GM19452 (cell line): ENCODE data around the gene SETD1A.
"Not testable (repeated sequence)": the region's sequence is repeated elsewhere in the genome, so short reads cannot be mapped to it uniquely, and the experiment has no call there.

Experiments
- ATAC-seq: cut with Tn5 transposase; IDR thresholded peaks from one replicate; pipeline ENCODE4 v1.9.1; 2021; ENCODE audit not compliant: unreplicated experiment

The SETD1A gene

GRCh38 chr16:30928390-30928789 is 29.2 kb upstream of the SETD1A start:
- no peak for ATAC-seq

DNA sequence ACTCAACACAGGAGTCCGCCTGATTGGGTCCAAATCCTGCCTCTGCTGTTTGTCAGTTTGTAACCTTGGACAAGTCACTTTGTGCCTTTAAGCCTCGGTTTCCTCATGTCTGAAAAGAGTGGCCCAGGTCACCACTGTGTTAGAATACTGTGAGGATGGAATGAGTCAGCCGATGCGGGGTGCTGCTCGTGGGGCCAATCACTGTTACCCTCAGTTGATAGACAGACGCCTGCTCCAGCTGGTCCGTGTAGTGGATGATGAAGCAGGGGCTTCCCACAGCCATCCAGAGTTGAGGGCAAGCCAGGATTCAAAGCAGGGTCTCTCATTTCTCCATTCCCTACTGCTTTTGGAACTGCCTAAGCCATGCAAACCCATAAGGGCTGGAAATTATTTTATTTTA is 28.4 kb upstream of the SETD1A start:
- no peak for ATAC-seq

DNA sequence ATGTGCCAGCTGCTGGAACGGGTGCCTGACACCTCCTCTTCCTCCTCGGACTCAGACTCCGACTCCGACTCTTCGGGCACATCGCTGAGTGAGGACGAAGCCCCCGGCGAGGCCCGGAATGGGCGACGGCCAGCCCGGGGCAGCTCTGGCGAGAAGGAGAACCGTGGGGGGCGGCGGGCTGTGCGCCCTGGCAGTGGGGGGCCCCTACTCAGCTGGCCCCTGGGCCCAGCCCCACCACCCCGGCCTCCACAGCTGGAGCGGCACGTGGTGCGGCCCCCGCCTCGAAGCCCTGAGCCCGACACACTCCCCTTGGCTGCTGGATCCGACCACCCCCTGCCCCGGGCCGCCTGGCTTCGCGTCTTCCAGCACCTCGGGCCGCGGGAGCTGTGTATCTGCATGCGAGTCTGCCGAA is 27.4 kb upstream of the SETD1A start:
- ATAC-seq, result no peak

DNA sequence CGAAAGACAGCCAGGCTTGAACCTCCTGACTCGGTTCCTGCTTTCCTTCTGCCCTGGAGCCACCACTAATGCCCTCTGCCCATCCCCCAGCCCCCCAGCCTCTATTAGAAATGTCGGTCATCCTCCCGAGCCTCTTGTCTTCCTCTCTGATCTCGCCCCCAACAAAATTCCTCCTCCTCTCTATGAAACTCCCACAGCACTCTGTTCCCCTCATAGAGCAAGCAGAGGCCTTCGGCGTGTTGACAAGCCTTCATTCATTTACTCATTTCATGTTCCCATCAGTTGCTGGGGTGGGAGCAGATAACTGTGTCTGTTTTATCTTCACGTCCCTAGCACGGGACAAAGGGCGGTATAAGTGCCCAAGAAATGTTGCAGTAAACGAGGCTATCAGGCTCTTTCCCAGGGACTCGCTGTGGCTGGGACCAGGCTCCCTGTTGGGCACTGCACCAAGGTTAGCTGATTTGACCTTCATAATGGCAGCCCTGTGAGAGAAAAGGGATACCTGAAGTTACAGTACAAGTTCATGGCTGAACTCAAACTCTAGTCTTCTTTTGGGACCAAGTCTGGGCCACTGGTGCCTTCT is 26.4 kb upstream of the SETD1A start:
- no peak for ATAC-seq

DNA sequence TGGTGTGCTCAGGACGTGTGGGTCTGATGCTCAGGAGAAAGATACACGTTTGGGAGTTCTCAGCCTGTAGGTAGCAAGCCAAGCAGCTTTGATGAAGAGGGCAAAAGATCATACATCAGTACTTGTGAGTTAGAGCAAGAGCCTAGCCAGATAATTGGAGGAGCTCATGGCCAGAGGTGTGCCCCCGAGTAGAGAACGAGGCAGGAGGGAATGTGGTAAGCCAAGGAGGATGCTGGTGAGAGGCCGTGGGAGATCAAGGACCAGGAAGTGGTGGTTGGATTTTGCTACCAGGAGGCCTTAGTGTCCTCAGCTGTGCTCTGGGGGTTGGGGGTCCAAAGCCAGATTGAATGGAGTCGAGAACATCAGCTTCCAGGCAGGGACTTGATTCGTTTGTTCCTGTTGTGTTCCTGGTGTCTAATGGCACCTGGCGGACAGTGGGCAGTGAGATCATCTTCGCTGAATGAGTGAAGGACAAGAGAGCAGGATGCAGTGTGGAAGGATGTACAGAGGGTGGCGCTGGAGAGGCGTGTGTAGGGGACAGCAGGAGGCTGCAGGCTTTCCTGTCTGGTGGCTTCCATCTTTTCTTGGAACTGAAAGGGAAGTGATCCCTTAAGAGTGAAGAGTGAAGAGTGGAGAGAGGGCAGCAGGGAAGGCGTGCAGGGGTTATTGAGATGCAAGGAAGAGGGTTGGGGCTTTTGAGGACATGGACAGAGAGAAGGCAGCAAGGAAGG is 22.6 kb upstream of the SETD1A start:
- no peak for ATAC-seq

DNA sequence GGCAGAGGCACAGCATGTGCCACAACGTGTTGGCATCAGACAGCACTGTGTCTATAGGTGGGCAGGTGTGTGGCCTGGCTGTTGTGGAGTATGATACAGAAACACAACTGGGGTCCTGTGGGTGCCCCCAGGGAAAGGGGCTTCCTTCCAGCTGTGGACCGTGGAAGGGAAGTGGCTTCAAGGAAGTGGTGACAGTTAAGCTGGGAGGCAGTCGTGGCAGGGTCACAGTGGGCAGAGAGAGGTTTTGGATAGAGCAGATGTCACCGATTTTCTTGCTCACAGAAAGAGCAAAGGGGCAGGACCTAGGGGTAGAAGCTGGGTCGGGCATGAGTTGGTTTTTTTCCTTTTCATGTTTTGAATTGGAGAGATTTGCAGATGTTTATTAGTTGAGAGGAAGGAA is 19.9 kb upstream of the SETD1A start:
- no peak for ATAC-seq

DNA sequence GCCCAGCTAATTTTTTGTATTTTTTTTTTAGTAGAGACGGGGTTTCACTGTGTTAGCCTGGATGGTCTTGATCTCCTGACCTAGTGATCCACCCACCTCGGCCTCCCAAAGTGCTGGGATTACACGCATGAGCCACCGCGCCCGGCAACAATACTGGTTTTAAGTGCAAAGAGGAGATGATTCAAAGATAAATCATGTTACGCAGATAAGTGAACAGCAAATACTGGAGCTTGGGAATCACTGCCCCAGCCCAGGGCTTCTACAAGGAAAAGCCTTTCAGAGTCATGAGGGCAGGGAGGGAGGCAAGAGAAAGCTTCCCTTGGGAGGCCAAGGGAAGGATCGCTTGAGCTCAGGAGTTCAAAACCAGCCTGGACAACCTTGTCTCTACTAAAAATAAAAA is 18.0 kb upstream of the SETD1A start:
- ATAC-seq, result not testable (repeated sequence)

DNA sequence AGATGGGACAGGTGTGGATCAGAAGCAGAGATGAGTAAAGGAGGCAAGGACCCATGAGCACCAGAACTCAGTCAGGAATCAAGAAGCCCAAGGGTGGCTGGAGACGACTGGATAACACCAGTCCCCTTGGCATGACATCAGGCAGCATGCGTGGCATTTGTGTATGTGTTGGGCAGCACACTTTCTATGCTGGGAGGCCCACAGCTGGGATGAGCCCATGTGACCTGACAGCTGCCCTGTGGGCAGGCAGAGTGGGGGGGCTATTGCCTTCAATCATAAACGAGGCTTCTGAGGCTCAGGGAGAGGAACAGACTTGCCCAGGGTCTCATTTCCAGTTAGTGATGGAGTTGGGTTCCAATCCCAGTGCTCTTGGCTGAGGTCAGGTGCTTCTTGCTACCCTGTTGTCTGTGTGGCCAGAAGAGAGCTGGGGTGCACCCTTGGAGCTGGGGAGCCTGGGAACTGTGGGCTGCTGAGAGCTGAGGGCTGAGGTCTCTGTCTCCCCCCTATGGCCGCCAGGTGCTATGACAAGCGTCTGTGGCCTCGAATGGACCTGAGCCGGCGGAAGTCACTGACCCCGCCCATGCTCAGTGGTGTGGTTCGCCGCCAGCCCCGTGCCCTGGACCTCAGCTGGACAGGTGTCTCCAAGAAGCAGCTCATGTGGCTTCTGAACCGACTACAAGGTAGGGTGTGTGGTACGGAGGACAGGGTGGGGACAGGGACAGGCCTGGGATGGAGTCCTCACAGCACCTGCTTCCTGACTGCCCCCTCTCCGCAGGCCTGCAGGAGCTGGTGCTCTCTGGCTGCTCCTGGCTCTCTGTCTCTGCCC is 15.7 kb upstream of the SETD1A start:
- ATAC-seq, result peak; percentile 83

GRCh38 chr16:30942426-30942806 is 15.1 kb upstream of the SETD1A start:
- no peak for ATAC-seq

DNA sequence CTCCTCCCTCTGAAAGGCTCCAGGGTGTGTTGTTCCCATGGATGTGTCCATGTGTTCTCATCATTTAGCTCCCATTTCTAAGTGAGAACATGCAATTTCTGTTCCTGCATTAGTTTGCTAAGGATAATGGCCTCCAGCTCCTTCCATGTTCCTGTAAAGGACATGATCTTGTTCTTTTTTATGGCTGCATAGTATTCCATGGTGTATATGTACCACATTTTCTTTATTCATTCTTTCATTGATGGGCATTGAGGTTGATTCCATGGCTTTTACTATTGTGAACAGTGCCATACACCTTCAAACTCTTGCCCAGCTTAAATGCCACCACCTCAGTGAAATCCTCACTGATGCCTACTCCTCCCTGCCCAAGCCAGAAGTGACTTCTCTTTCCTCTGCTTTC is 13.2 kb upstream of the SETD1A start:
- ATAC-seq, result no peak

DNA sequence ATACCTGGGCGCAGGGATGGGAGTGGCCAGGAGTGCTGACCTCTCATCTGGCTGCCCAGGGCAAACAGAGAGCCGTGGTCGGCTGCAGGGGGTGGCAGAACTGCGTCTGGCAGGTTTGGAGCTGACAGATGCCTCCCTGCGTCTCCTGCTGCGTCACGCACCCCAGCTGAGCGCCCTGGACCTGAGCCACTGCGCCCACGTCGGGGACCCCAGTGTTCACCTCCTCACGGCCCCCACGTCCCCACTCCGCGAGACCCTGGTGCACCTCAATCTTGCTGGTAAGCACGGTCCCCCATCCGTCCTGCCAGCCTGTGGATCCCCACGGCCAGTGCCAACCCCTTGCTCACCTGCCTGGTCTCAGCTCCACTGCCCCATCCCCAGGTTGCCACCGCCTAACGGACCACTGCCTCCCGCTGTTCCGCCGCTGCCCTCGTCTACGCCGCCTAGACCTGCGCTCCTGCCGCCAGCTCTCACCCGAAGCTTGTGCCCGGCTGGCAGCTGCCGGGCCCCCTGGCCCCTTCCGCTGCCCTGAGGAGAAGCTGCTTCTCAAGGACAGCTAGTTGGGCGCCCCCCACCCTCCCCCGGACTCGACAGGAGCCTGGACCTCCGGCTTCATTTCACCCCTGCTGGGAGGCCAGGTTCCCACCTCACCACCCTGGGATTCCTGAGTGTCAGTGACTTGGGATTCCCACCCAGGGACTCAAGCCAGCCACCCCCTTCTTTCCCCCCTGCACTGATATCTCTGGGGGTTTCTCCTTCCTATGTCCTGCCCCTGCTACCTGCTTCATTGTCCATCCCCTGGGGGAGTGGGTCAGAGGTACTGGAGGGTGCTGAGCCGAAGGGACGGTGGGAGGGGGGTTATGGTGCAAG is 10.6 kb upstream of the SETD1A start:
- no peak for ATAC-seq

GRCh38 chr16:30947541-30947858 is 10.1 kb upstream of the SETD1A start:
- no peak for ATAC-seq

GRCh38 chr16:30947859-30948666 is 9.5 kb upstream of the SETD1A start:
- peak; percentile 1 for ATAC-seq

- ATAC-seq, result peak; percentile 67
Measured at GRCh38 chr16:30948667-30949649, 8.6 kb upstream of the SETD1A start, which contains the start of gene ORAI3. Gene ORAI3 (plus strand): TSS chr16:30949068. CDS start chr16:30949290, 222 bp downstream.

- ATAC-seq, result peak; percentile 45
Measured at GRCh38 chr16:30949650-30950515, 7.7 kb upstream of the SETD1A start.

- ATAC-seq, result no peak
Measured at GRCh38 chr16:30950516-30951065, 7.0 kb upstream of the SETD1A start.

GRCh38 chr16:30951193-30951592 is 6.4 kb upstream of the SETD1A start:
- no peak for ATAC-seq

GRCh38 chr16:30951750-30952149 is 5.8 kb upstream of the SETD1A start:
- no peak for ATAC-seq
